Activated CD4-positive, alpha-beta T cell treated with anti-CD3 and anti-CD28 coated beads, Interleukin-2, amount 50 U/mL, for 24 hours (primary cell): Measurements from ENCODE around the gene TCF12.
"Not testable (repeated sequence)": the region's sequence is repeated elsewhere in the genome, so short reads cannot be mapped to it uniquely, and the experiment has no call there.

ENCODE experiments used
- DNase-seq, 2 donors: peaks; one replicate each; pipeline ENCODE4 v3.0.0-alpha.2; 2020; ENCODE audit warnings: low read depth in 1 of 2, low spot score in 1 of 2

TCF12 gene

GRCh38 chr15:57090496-57090859 lies 172.0 kb downstream of the TCF12 start:
- DNase-seq: no peak

DNA sequence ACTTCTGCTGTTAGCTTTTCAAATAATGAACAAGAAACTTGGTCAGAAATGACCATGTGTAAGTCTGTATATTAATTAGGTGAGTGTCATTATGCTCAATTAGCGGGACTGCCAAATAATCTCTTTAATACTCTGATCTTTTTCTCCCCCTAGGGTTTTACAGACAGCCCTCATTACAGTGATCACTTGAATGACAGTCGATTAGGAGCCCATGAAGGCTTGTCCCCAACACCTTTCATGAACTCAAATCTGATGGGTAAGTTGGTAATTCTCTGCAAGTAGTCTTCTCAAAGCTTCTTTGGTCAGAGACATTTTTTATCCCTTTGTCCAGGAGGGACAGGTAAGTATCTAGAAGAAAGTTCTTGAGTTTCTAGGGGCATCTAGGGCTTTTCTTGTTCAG lies 173.2 kb downstream of the TCF12 start:
- no peak for DNase-seq

- DNase-seq: no peak
These were observed 173.8 kb downstream of the TCF12 start for GRCh38 chr15:57092252-57092651.

DNA sequence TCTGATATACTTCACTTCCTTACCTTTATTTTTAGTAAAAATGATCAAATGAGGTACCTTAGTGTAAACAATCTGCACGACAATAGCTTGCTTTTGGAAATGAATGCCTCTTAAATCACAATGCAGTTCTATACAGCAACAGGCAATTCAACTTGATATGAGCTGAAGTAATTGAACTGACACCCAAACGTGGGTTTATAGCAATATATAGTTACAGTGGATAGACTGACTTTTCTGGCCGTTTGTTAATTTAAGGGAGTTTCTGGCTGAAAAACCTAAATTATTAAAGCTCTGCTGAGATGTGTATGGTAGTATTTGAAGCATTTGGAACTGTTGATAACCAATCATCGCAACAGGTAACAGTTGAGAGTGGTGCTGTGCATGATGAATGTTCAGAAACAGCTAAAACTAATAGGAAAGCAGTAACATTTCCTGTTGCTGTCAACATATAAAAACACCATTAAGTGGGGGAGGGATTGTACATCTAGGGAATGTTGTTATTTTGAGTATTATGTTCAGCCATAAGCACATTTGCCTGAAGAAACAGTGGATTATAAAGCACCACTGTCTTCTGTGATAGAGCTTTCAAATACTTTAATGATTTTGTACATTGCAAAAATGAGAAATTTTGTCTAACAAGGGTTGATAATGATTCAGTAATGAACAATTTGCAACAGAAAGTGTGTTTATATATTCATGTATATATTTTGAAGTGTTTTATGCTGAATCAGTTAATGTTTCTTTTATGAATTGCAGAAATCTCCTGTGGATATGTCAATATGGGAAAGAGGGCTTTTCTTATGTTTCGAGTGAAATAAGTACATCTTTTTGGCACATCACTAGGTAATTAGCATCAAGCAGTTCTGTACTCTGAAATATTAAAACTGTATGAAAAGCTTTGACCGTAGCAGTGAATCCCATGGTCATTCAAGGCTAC lies 176.1 kb downstream of the TCF12 start:
- DNase-seq: no peak

- DNase-seq: no peak
These were observed 177.5 kb downstream of the TCF12 start for GRCh38 chr15:57095896-57096295.

DNA sequence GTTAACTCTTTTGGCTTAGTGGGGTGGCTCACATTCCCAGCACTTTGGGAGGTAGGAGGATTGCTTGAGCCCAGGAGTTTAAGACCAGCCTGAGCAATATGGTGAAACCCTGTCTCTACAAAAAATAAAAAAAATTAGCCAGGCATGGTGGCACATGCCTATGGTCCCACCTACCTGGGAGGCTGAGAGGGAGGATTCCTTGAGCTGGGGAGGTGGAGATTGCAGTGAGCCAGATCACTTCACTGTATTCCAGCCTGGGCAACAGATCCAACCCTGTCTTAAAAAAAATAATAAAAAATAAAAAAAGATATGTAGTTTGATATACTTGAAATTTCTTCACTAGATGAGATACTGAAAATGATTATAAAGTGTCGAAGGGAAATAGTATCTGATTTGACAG lies 178.8 kb downstream of the TCF12 start:
- no peak for DNase-seq

DNA sequence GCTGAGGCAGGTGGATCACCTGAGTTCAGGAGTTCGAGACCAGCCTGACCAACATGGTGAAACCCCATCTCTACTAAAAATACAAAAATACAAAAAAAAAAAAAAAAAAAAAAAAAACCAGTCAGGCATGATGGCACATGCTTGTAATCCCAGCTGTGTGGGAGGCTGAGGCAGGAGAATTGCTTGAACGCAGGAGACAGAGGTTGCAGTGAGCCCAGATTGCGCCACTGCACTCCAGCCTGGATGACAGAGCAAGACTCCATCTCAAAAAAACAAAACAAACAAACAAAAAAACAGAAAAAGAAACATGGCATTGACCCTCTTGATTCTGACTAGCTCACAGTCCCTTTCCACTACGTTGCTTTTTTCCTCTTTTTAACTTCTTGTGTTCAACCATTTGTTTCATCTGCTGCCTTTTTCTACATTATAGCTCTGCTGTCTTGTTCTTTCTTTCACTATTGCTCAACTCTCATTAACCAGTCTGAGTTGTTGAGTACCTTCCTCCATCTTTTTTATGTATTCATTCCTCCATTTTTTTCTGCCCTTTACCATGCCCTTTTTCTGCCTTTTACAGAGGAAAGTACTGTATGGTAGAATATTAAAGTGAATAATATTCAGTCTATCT lies 179.6 kb downstream of the TCF12 start:
- not testable (repeated sequence) for DNase-seq

DNA sequence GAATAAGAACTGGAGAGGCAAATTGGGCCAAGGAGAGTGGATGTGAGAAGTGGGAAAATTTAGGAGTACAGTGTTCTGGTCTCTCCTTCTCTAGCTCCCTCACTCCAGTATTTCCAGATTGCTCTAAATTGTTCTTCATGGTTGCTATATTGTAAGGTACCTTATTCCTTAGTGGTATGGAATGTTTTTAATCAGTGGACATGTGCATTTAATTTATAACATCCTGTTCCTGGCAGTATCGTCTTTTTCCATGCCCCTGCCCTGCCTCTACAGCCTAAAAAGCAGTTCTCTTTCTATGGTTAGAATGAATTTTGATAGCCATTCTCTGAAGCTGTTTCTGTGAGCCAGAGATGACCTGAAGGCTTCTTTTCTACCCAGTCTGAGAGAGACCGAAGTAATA lies 180.5 kb downstream of the TCF12 start:
- no peak for DNase-seq

- DNase-seq: no peak
These were observed 181.7 kb downstream of the TCF12 start for GRCh38 chr15:57100136-57100539.

DNA sequence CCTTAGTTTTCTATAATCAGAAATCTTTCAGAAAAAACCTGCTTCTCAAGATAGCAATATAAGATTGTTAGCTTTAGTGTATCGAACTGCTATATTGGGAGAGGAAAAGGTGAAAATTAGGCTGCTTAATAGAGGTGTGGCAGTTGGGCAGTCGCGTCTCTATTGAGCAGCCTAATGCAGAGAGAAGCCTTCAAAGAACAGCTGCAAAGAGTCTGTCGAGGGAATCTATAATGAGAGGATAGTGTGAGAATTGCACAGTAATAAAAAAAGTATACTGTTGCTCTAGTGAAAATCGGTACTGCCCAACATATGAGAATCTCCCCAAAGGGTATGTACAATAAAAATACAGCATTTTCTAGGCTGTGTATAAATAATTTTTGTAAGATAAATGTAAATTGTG lies 184.4 kb downstream of the TCF12 start:
- DNase-seq: no peak

DNA sequence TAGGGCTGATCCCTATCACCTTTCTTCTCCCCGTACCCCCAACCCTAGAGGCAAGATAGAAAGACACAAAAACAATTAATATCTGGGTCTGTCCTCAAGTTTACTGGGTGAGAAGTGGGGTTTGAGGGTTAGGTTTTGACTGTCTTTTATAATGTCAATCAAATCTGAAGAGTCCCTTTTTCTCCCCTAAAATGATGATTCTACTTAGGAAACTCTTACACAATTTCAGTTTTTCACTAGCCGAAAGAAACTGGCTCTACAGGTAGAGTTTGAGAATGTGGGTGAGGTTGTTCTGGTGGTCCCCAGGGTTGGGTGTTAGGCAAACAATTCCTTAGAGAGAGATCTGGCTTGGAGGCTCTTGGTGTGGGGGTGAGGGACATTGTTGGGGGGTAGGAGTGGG lies 189.9 kb downstream of the TCF12 start:
- DNase-seq: no peak

- DNase-seq: no peak
These were observed 190.6 kb downstream of the TCF12 start for GRCh38 chr15:57109005-57109404.

- no peak for DNase-seq
These were observed 192.6 kb downstream of the TCF12 start for GRCh38 chr15:57111002-57111401.

DNA sequence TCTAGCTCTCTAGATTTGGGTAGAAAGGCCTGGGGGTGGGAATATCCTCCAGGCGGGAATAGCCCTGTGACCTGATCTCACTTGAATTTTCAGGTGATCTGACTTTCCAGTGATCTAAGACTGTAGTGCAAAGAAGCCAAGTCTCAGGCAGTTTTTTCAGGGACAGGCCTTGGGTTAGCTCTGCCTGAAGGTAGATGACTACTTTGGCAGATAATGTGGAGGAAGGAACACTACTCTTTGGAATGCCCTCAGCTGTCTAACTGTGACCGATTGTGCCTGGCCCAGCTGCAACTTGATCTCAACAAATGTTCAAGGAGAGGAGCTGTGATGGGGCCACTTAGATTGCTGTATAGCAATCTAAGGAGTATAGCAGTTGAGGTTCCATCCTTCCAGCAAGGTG lies 193.7 kb downstream of the TCF12 start:
- DNase-seq: no peak

- DNase-seq: no peak
These were observed 195.6 kb downstream of the TCF12 start for GRCh38 chr15:57114070-57114469.

DNA sequence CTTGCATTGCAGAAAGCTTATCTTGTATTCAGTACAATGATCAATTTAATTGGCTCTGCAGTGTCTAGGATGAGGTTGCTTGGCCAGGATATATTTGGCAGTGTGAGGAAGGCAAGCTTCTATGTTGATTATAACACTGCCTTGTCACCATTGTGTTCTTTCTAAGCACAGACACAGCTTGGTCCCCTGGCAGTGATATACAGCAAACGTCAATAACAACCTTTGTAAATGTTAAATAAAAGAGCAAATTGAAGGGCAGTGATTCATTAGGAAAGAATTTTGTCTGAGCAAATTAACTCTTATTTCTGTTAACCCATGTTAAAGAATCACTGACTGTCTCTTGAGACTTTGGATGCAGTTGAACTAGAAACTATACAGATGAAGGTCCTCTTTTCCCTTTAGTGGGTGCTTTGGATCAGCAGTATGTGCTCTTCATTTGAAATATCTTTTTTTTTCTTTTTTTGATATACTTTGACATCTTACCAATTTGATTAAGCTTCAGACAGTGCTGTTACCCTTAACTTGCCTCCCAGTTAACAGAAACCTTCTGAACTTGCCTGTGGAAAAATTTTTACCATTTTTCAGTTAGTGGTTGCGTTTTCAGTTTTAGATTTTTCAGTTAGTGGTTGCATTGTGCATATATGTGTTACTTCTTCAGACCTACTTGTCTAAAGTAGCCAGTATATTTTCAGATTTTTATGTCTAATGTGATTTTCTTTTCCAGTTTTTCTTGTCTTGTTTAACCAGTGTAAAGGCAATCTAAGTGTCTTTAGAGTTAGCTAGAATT lies 199.8 kb downstream of the TCF12 start:
- no peak for DNase-seq

DNA sequence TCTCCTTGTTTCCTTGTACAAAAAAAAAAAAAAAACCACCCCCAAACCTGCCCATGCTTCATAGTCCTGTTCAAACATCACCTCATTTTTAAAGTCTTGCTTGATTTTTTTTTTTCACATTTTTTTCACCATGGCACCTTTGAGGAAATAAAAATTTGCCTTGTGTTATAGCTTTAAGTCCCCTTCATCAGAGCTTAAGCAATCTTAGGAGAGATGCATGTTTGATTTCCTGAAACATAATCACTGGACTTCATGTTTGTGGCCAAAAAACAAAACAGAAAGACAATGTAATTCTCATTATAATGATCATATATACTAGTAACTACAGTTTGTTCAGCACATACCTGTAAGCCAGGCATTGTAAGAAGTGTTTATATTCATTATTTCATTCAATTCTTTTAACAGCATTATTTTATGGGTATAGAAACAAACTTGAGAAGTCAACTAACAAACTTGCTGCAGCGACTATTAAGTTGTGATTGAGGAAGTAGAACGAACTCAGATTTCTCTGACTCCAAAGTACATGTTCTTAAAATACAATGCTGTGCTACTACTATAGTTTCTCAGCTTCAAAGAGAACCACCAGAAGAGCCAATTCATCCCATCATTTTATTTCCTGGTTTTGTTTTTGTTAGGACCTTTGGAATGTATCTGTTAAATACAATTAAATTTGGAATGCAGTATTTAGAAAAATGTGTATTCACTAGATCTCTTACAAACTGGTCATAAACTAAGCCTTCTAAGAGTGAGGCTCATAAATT lies 203.8 kb downstream of the TCF12 start:
- DNase-seq: no peak

DNA sequence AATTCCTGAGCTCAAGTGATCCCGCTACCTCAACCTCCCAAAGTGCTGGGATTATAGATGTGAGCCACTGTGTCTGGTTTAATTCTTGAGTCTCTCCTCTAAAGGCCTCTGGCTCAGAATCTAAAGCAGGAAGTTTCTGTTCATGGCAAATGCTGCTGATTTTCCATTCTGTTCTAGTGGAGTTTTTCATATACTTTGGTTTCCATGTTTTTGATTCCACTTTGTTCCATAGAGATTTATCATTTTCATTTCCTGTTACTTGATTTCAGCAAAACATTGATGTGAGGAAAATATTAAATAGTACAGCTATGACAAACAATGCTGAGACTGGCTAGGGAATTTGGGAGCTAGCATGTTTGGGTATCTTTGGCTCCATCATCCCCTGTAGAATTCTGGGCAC lies 205.6 kb downstream of the TCF12 start:
- no peak for DNase-seq

- no peak for DNase-seq
These were observed 210.6 kb downstream of the TCF12 start for GRCh38 chr15:57129064-57129463.

DNA sequence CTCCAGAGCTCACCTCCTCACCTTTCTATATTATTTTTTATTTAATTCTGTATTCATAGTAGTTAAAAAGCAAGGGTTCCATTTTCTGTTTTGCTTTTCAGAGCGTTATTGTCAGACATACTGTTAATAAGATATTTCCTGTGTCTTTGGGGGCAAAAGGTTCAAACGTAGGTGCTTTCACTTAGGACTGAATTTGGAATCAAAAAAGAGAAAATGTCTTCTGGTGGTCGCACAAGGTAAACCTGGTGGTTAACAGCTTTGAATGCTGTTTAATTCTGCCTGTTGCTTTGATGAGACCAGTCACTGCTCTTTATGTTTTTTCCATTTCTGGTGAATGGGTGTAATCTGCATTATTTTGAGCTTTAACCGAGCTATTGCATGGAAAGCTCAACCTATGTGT lies 212.5 kb downstream of the TCF12 start:
- no peak for DNase-seq
